Left lung (tissue), 10 donors: ENCODE data around the gene PPP1R16B. TPM values are rescaled to one million over a fixed set of nuclear protein-coding genes. Genes with fewer than 3 reads are reported as not detected.

Experiments
- ATAC-seq: fragments of 200-7000 bp; cut with Tn5 transposase; one replicate; pipeline ENCODE4 v1.9.1; 2020; ENCODE audit warnings: moderate library complexity
- DNase-seq, 4 donors: peaks; one replicate each; pipeline ENCODE4 v3.0.0-alpha.2; 2013 to 2020
- H3K27ac ChIP-seq, 2 donors: fragments of 200-600 bp; sonication (generic) in 1 of 2; one replicate each; pipeline versions ENCODE4 v1.5.0 to v1.8.0; 2020 to 2021
- H3K27me3 ChIP-seq, 2 donors: fragments of 200-600 bp; sonication (generic) in 1 of 2; one replicate each; pipeline versions ENCODE4 v1.5.0 to v1.8.0; 2020 to 2021
- H3K36me3 ChIP-seq, 2 donors: fragments of 200-600 bp; sonication (generic) in 1 of 2; one replicate each; pipeline versions ENCODE4 v1.5.0 to v1.8.0; 2020 to 2021
- H3K4me1 ChIP-seq, 2 donors: fragments of 200-600 bp; one replicate each; pipeline ENCODE4 v1.8.0; 2021
- H3K4me3 ChIP-seq, 2 donors: fragments of 200-600 bp; sonication (generic) in 1 of 2; one replicate each; pipeline versions ENCODE4 v1.5.0 to v1.8.0; 2020 to 2021; ENCODE audit warnings: mild to moderate bottlenecking in 1 of 2
- H3K9me3 ChIP-seq, 2 donors: fragments of 200-600 bp; sonication (generic) in 1 of 2; one replicate each; pipeline versions ENCODE4 v1.5.0 to v1.8.0; 2020 to 2021
- intact Hi-C, 2 donors: fragments of 100-400 bp; cut with DNase I; formaldehyde crosslinking; loops; one replicate each; pipeline versions ENCODE4 v1.11.2 to v1.14.2; 2022
- polyA plus RNA-seq, 6 donors: library from polyadenylated mRNA; unstranded; fragments of 120-200 nt; gene quantifications; one replicate each; pipeline ENCODE4 v1.2.1, GENCODE V29; 2013; ENCODE audit not compliant: insufficient read length in 6 of 6
- total RNA-seq, 2 donors: library from RNA; stranded (reverse); fragmentation: NEBNext Ultra II Directional; extraction: Animal tissue kit (Norgen Biotek cat#: 25700); gene quantifications; one replicate each; pipeline ENCODE4 v1.2.1, GENCODE V29; 2021
- TF ChIP-seq, protein P1 (sequence below), 2 donors: fragments of 200-600 bp; sonication (generic) in 1 of 2; IDR thresholded peaks; one replicate each; pipeline versions ENCODE4 v1.5.0 to v1.8.0; 2021; ENCODE audit warnings: antibody characterized with exemption in 2 of 2
- donor health status: DM: no; HTN: yes; CAD: no.
- donor health status: DM: no; HTN: no; CAD: no.

The PPP1R16B gene
- total and polyA plus RNA-seq, 8 donors: 5.4 to 10.8 (median 7.8) TPM

DNA sequence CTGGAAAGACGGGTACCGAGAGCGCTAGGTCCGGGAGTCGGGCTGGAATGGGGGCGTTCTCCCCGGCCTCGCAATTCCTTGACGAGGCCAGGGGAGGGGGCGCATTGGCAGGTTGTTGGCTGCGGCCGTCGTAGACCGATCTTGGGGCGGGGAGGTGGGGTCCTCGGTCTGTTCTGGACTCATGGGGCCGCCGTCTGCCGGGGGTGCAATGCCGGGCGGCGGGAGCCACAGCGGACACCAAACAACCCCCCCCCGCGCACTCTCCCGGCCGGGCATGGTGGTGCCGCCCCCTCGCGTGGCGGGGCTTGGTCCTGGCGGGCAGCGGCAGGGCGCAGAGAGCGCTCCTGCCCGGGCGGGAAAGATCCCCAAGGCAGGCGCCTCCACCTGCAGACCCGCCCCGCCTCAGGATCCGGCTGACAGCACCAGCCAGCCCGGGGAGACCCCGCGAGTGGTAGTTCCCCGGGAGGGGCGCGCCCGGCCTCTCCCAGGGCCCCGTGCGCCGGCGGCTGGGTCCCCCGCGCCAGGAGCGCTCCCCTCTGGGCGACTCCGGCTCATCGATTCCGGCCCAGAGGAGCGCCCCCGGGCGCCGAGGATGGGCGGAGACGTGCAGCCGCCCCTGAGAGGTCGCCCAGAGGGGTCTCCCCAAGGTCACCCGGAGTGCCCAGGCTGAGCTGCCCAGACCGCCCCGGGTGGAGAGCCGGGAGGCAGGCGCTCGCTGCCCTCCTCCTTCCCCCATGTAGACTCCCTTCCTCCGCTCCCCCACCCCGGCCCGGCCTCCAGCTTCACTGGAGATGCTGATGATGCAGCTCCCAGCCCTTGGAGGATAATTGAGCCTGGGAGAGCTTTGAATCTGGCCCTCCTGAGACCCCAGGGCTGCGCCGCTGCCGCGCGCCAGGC, 709 bp downstream of the PPP1R16B start:
- intact Hi-C loops: loop anchor here in 1 of 2 donors (10.0 kb wide), 1 partner anchor 89 kb away; no protein-coding TSS in a partner anchor
- ATAC-seq: peak; percentile 38
- peaks cover 9 to 50% of the 10 kb centered on the region in 2 donors for H3K4me1 ChIP-seq

DNA sequence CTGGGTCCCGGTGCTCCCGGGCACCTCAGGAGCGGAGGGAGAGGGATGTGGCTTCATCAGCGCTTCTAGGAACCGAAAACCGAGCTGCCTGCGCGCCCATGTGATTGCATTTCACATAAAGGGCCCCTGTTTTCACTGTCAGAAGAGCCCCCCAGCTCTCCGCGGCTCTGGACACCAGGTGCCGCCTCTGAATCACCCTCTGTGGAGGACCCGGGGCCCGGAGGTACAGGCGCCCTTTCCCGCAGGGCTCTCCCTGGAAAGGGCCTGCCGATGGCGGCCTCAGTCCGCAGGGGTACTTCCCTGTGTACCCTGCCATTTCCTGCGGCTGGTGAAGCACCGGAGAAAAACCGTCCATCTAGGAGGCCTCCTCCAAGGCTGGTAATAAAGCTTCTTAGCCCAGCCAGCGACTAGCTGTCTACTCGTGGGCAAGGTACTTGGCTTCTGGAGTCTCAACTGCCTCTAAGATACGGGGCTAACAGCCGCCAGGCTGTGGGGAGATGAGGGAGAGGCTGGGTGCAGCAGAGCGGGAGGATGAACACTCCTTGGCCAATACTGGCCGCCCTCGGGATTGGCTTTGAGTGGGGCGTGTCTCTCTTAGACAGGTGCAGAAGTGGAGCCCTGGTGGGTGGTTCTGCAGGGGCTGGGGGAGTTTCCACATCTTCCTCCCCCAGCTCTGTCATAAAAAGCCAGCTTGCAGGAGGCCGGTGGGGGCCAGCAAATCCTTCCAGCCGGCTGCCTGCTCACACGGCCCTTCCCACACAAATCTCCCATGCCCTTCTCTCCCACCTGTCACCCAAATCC, 1.6 kb downstream of the PPP1R16B start:
- peak overlapping the region; percentile 3 to 69 for H3K27ac ChIP-seq
- peaks cover 9 to 59% of the 10 kb centered on the region in 2 donors for H3K4me1 ChIP-seq
- no peaks in the 10 kb centered on the region for H3K9me3 ChIP-seq
- TF ChIP-seq, protein P1, sequence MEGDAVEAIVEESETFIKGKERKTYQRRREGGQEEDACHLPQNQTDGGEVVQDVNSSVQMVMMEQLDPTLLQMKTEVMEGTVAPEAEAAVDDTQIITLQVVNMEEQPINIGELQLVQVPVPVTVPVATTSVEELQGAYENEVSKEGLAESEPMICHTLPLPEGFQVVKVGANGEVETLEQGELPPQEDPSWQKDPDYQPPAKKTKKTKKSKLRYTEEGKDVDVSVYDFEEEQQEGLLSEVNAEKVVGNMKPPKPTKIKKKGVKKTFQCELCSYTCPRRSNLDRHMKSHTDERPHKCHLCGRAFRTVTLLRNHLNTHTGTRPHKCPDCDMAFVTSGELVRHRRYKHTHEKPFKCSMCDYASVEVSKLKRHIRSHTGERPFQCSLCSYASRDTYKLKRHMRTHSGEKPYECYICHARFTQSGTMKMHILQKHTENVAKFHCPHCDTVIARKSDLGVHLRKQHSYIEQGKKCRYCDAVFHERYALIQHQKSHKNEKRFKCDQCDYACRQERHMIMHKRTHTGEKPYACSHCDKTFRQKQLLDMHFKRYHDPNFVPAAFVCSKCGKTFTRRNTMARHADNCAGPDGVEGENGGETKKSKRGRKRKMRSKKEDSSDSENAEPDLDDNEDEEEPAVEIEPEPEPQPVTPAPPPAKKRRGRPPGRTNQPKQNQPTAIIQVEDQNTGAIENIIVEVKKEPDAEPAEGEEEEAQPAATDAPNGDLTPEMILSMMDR (IDR thresholded peaks at IDR 0.05): no peak
- ATAC-seq (no peak), DNase-seq (no peak)
- peaks cover 23 to 57% of the 10 kb centered on the region in 2 donors for H3K27me3 ChIP-seq
- H3K36me3 ChIP-seq: no peaks in the 10 kb centered on the region
- intact Hi-C loops: loop anchor here in 1 of 2 donors (10.0 kb wide), 1 partner anchor 88 kb away; no protein-coding TSS in a partner anchor
- peak overlapping the region; percentile 51 to 57 for H3K4me3 ChIP-seq

More for the DNA sequence above, 709 bp downstream of the PPP1R16B start:
- DNase-seq: peak in 1 of 4 donors; percentile 75
- Histone ChIP-seq H3K27ac (peak overlapping the region; percentile 69), H3K9me3 (no peaks in the 10 kb centered on the region), H3K4me3 (peak overlapping the region; percentile 51 to 57), H3K36me3 (no peaks in the 10 kb centered on the region), H3K27me3 (peaks cover 23 to 57% of the 10 kb centered on the region in 2 donors)
- TF ChIP-seq, protein P1 (IDR thresholded peaks at IDR 0.05): peak in 1 of 2 donors; percentile 4

DNA sequence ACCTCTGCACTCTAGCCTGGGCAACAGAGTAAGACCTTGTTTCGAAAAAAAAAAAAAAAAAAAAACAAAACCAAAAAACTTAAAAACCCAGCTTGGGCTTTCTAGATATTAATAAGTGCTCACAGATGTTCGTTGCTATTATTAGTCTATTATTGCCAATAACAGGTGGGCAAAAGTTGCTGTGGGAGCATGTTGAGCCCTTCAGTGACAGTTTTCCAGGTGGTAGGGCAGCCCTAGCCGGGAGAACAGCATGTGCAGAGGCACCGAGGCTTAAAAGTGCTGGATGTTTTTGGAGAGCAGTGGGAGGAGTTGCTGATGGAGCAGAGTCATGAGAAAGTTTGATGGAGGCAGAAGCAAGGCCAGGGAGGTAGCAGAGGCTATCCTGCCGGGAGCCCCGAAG, 4.4 kb downstream of the PPP1R16B start:
- ATAC-seq (no peak), DNase-seq (no peak)
- TF ChIP-seq, protein P1 (IDR thresholded peaks at IDR 0.05): no peak
- H3K4me1 ChIP-seq: peaks cover 9 to 54% of the 10 kb centered on the region in 2 donors
- intact Hi-C loops: loop anchor here in 1 of 2 donors (10.0 kb wide), 1 partner anchor 85 kb away; no protein-coding TSS in a partner anchor
- H3K9me3 ChIP-seq: no peaks in the 10 kb centered on the region
- no peak overlapping the region for H3K4me3 ChIP-seq
- H3K27me3 ChIP-seq: peaks cover 23 to 50% of the 10 kb centered on the region in 2 donors
- no peaks in the 10 kb centered on the region for H3K36me3 ChIP-seq
- H3K27ac ChIP-seq: no peak overlapping the region

GRCh38 chr20:38810926-38811630, 5.6 kb downstream of the PPP1R16B start:
- Histone ChIP-seq H3K27me3 (peaks cover 17 to 39% of the 10 kb centered on the region in 2 donors), H3K27ac (no peak overlapping the region), H3K4me3 (no peak overlapping the region), H3K4me1 (peaks cover 4 to 43% of the 10 kb centered on the region in 2 donors), H3K36me3 (no peaks in the 10 kb centered on the region), H3K9me3 (no peaks in the 10 kb centered on the region)
- intact Hi-C loops: no loop called here
- DNase-seq (no peak), ATAC-seq (no peak)
- TF ChIP-seq, protein P1 (IDR thresholded peaks at IDR 0.05): no peak
